WTC11 (cell line): Measurements from ENCODE around the gene IL17F. TPM values are rescaled to one million over a fixed set of nuclear protein-coding genes. Genes with fewer than 3 reads are reported as not detected.

ENCODE experiments used
- ATAC-seq: fragments of 200-7000 bp; cut with Tn5 transposase; 2 replicates; pipeline ENCODE4 v1.10.0; 2021; ENCODE audit warnings: mild to moderate bottlenecking, moderate library complexity
- CTCF ChIA-PET: fragments of 300-600 bp; sonication (Branson Sonifier 250); formaldehyde crosslinking; loops from one replicate; lab custom pipeline; 2021; ENCODE audit warnings: antibody characterized with exemption; lab: Charles Lee
- POLR2A ChIA-PET: fragments of 350-600 bp; sonication (Branson Sonifier 250); formaldehyde crosslinking; loops from one replicate; lab custom pipeline; 2021; ENCODE audit warnings: antibody characterized with exemption; lab: Charles Lee
- DNase-seq: peaks from one replicate; pipeline ENCODE4 v3.0.0; 2021; ENCODE audit warnings: low spot score
- H3K27ac Mint-ChIP-seq: 2 replicates; pipeline ENCODE4 v1.8.0; 2021; ENCODE audit warnings: mixed read lengths
- H3K27me3 Mint-ChIP-seq: 2 replicates; pipeline ENCODE4 v1.8.0; 2021; ENCODE audit warnings: low read depth, mild to moderate bottlenecking, moderate library complexity, mixed read lengths
- H3K36me3 Mint-ChIP-seq: 2 replicates; pipeline ENCODE4 v1.8.0; 2021; ENCODE audit warnings: mixed read lengths
- H3K4me1 Mint-ChIP-seq: 2 replicates; pipeline ENCODE4 v1.8.0; 2022; ENCODE audit warnings: mixed read lengths
- H3K4me3 Mint-ChIP-seq: 2 replicates; pipeline ENCODE4 v1.8.0; 2021; ENCODE audit warnings: mild to moderate bottlenecking, moderate library complexity, mixed read lengths
- H3K9me3 Mint-ChIP-seq: 2 replicates; pipeline ENCODE4 v1.8.0; 2021; ENCODE audit warnings: mixed read lengths
- CREM ChIP-seq: sonication (generic); formaldehyde crosslinking; IDR thresholded peaks from 2 replicates; pipeline ENCODE4 v1.8.1; 2022; ENCODE audit warnings: mild to moderate bottlenecking, missing genetic modification reagents, moderate library complexity
- FOXP1 ChIP-seq: sonication (generic); formaldehyde crosslinking; IDR thresholded peaks from 2 replicates; pipeline ENCODE4 v1.8.0; 2022; ENCODE audit warnings: missing genetic modification reagents, mild to moderate bottlenecking, moderate library complexity, borderline replicate concordance
- HMGA2 ChIP-seq: fragments of 250-450 bp; sonication (Bioruptor Pico); IDR thresholded peaks from 2 replicates; pipeline ENCODE4 v1.4.0; 2021; ENCODE audit warnings: mild to moderate bottlenecking, moderate library complexity
- TEAD1 ChIP-seq: sonication (generic); formaldehyde crosslinking; IDR thresholded peaks from 2 replicates; pipeline ENCODE4 v1.8.0; 2022; ENCODE audit warnings: mild to moderate bottlenecking, missing genetic modification reagents
- ZNF219 ChIP-seq: sonication (generic); formaldehyde crosslinking; IDR thresholded peaks from 2 replicates; pipeline ENCODE4 v1.8.0; 2023; ENCODE audit warnings: missing genetic modification reagents, mild to moderate bottlenecking, borderline replicate concordance
- total RNA-seq: library from RNA; stranded (reverse); gene quantifications from 3 replicates; pipeline ENCODE4 v1.2.3, GENCODE V29; 2021
- TF ChIP-seq, protein P1 (sequence below): sonication (generic); formaldehyde crosslinking; IDR thresholded peaks from 2 replicates; pipeline ENCODE4 v1.8.0; 2023; ENCODE audit warnings: mild to moderate bottlenecking, missing genetic modification reagents
- TF ChIP-seq, protein P2 (sequence below): sonication (generic); formaldehyde crosslinking; IDR thresholded peaks from 2 replicates; pipeline ENCODE4 v1.8.1; 2023; ENCODE audit warnings: mild to moderate bottlenecking, missing genetic modification reagents, moderate library complexity
- TF ChIP-seq, protein P3 (sequence below): sonication (generic); formaldehyde crosslinking; IDR thresholded peaks from 2 replicates; pipeline ENCODE4 v1.8.1; 2023; ENCODE audit warnings: mild to moderate bottlenecking, missing genetic modification reagents, borderline replicate concordance
- TF ChIP-seq, protein P4 (sequence below): sonication (generic); formaldehyde crosslinking; IDR thresholded peaks from 2 replicates; pipeline ENCODE4 v1.8.0; 2022; ENCODE audit warnings: missing genetic modification reagents
- TF ChIP-seq, protein P5 (sequence below): sonication (generic); formaldehyde crosslinking; IDR thresholded peaks from 2 replicates; pipeline ENCODE4 v1.8.1; 2023; ENCODE audit warnings: mild to moderate bottlenecking, moderate library complexity, missing genetic modification reagents
- TF ChIP-seq, protein P6 (sequence below): fragments of 250-450 bp; sonication (Bioruptor Pico); IDR thresholded peaks from 2 replicates; pipeline ENCODE4 v1.9.0; 2021; ENCODE audit warnings: mild to moderate bottlenecking, borderline replicate concordance
- TF ChIP-seq, protein P7 (sequence below): sonication (generic); formaldehyde crosslinking; IDR thresholded peaks from 2 replicates; pipeline ENCODE4 v1.8.1; 2022; ENCODE audit warnings: missing genetic modification reagents, borderline replicate concordance

The IL17F gene
- total RNA-seq, 1 experiment from 2014 or later = not detected

DNA sequence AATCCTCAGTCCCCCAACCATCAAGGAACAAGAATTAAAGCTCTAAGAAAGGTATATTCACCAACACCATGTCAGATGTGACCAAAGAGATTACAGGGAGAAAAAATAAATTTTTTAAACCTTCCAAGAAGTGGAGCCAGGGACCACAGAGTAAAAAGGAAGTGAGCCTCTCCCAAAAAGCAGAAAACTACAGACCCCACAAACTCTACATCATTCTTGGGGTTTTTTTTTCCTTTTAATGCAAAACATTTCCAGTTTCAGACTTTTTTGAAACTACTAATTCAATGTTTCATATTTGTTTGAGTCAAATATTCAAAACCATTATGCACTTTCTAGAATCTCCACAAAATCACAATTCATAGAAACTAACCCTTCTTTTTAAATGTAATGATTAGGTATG is 6.8 kb upstream of the IL17F start:
- Mint-ChIP-seq H3K27me3 (peaks cover 5% of the 10 kb centered on the region), H3K4me3 (no peak overlapping the region), H3K36me3 (peaks cover 3% of the 10 kb centered on the region), H3K9me3 (peaks cover 13% of the 10 kb centered on the region), H3K27ac (no peak overlapping the region), H3K4me1 (no peaks in the 10 kb centered on the region)
- TF ChIP-seq, protein P1, sequence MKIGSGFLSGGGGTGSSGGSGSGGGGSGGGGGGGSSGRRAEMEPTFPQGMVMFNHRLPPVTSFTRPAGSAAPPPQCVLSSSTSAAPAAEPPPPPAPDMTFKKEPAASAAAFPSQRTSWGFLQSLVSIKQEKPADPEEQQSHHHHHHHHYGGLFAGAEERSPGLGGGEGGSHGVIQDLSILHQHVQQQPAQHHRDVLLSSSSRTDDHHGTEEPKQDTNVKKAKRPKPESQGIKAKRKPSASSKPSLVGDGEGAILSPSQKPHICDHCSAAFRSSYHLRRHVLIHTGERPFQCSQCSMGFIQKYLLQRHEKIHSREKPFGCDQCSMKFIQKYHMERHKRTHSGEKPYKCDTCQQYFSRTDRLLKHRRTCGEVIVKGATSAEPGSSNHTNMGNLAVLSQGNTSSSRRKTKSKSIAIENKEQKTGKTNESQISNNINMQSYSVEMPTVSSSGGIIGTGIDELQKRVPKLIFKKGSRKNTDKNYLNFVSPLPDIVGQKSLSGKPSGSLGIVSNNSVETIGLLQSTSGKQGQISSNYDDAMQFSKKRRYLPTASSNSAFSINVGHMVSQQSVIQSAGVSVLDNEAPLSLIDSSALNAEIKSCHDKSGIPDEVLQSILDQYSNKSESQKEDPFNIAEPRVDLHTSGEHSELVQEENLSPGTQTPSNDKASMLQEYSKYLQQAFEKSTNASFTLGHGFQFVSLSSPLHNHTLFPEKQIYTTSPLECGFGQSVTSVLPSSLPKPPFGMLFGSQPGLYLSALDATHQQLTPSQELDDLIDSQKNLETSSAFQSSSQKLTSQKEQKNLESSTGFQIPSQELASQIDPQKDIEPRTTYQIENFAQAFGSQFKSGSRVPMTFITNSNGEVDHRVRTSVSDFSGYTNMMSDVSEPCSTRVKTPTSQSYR = no peak
- TF ChIP-seq CREM (CRISPR knock-in tag) = no peak
- TF ChIP-seq FOXP1 = no peak
- TF ChIP-seq, protein P2, sequence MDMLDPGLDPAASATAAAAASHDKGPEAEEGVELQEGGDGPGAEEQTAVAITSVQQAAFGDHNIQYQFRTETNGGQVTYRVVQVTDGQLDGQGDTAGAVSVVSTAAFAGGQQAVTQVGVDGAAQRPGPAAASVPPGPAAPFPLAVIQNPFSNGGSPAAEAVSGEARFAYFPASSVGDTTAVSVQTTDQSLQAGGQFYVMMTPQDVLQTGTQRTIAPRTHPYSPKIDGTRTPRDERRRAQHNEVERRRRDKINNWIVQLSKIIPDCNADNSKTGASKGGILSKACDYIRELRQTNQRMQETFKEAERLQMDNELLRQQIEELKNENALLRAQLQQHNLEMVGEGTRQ (CRISPR knock-in tag) = no peak
- no peak for TF ChIP-seq TEAD1 (CRISPR knock-in tag)
- TF ChIP-seq, protein P3, sequence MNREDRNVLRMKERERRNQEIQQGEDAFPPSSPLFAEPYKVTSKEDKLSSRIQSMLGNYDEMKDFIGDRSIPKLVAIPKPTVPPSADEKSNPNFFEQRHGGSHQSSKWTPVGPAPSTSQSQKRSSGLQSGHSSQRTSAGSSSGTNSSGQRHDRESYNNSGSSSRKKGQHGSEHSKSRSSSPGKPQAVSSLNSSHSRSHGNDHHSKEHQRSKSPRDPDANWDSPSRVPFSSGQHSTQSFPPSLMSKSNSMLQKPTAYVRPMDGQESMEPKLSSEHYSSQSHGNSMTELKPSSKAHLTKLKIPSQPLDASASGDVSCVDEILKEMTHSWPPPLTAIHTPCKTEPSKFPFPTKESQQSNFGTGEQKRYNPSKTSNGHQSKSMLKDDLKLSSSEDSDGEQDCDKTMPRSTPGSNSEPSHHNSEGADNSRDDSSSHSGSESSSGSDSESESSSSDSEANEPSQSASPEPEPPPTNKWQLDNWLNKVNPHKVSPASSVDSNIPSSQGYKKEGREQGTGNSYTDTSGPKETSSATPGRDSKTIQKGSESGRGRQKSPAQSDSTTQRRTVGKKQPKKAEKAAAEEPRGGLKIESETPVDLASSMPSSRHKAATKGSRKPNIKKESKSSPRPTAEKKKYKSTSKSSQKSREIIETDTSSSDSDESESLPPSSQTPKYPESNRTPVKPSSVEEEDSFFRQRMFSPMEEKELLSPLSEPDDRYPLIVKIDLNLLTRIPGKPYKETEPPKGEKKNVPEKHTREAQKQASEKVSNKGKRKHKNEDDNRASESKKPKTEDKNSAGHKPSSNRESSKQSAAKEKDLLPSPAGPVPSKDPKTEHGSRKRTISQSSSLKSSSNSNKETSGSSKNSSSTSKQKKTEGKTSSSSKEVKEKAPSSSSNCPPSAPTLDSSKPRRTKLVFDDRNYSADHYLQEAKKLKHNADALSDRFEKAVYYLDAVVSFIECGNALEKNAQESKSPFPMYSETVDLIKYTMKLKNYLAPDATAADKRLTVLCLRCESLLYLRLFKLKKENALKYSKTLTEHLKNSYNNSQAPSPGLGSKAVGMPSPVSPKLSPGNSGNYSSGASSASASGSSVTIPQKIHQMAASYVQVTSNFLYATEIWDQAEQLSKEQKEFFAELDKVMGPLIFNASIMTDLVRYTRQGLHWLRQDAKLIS (CRISPR knock-in tag) = no peak
- TF ChIP-seq, protein P4, sequence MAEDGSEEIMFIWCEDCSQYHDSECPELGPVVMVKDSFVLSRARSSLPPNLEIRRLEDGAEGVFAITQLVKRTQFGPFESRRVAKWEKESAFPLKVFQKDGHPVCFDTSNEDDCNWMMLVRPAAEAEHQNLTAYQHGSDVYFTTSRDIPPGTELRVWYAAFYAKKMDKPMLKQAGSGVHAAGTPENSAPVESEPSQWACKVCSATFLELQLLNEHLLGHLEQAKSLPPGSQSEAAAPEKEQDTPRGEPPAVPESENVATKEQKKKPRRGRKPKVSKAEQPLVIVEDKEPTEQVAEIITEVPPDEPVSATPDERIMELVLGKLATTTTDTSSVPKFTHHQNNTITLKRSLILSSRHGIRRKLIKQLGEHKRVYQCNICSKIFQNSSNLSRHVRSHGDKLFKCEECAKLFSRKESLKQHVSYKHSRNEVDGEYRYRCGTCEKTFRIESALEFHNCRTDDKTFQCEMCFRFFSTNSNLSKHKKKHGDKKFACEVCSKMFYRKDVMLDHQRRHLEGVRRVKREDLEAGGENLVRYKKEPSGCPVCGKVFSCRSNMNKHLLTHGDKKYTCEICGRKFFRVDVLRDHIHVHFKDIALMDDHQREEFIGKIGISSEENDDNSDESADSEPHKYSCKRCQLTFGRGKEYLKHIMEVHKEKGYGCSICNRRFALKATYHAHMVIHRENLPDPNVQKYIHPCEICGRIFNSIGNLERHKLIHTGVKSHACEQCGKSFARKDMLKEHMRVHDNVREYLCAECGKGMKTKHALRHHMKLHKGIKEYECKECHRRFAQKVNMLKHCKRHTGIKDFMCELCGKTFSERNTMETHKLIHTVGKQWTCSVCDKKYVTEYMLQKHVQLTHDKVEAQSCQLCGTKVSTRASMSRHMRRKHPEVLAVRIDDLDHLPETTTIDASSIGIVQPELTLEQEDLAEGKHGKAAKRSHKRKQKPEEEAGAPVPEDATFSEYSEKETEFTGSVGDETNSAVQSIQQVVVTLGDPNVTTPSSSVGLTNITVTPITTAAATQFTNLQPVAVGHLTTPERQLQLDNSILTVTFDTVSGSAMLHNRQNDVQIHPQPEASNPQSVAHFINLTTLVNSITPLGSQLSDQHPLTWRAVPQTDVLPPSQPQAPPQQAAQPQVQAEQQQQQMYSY (CRISPR knock-in tag) = no peak
- TF ChIP-seq ZNF219 (CRISPR knock-in tag) = no peak
- TF ChIP-seq, protein P5, sequence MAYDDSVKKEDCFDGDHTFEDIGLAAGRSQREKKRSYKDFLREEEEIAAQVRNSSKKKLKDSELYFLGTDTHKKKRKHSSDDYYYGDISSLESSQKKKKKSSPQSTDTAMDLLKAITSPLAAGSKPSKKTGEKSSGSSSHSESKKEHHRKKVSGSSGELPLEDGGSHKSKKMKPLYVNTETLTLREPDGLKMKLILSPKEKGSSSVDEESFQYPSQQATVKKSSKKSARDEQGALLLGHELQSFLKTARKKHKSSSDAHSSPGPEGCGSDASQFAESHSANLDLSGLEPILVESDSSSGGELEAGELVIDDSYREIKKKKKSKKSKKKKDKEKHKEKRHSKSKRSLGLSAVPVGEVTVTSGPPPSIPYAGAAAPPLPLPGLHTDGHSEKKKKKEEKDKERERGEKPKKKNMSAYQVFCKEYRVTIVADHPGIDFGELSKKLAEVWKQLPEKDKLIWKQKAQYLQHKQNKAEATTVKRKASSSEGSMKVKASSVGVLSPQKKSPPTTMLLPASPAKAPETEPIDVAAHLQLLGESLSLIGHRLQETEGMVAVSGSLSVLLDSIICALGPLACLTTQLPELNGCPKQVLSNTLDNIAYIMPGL = no peak
- no peak for TF ChIP-seq HMGA2 (CRISPR knock-in tag)
- TF ChIP-seq, protein P6, sequence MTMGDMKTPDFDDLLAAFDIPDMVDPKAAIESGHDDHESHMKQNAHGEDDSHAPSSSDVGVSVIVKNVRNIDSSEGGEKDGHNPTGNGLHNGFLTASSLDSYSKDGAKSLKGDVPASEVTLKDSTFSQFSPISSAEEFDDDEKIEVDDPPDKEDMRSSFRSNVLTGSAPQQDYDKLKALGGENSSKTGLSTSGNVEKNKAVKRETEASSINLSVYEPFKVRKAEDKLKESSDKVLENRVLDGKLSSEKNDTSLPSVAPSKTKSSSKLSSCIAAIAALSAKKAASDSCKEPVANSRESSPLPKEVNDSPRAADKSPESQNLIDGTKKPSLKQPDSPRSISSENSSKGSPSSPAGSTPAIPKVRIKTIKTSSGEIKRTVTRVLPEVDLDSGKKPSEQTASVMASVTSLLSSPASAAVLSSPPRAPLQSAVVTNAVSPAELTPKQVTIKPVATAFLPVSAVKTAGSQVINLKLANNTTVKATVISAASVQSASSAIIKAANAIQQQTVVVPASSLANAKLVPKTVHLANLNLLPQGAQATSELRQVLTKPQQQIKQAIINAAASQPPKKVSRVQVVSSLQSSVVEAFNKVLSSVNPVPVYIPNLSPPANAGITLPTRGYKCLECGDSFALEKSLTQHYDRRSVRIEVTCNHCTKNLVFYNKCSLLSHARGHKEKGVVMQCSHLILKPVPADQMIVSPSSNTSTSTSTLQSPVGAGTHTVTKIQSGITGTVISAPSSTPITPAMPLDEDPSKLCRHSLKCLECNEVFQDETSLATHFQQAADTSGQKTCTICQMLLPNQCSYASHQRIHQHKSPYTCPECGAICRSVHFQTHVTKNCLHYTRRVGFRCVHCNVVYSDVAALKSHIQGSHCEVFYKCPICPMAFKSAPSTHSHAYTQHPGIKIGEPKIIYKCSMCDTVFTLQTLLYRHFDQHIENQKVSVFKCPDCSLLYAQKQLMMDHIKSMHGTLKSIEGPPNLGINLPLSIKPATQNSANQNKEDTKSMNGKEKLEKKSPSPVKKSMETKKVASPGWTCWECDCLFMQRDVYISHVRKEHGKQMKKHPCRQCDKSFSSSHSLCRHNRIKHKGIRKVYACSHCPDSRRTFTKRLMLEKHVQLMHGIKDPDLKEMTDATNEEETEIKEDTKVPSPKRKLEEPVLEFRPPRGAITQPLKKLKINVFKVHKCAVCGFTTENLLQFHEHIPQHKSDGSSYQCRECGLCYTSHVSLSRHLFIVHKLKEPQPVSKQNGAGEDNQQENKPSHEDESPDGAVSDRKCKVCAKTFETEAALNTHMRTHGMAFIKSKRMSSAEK = no peak
- TF ChIP-seq, protein P7, sequence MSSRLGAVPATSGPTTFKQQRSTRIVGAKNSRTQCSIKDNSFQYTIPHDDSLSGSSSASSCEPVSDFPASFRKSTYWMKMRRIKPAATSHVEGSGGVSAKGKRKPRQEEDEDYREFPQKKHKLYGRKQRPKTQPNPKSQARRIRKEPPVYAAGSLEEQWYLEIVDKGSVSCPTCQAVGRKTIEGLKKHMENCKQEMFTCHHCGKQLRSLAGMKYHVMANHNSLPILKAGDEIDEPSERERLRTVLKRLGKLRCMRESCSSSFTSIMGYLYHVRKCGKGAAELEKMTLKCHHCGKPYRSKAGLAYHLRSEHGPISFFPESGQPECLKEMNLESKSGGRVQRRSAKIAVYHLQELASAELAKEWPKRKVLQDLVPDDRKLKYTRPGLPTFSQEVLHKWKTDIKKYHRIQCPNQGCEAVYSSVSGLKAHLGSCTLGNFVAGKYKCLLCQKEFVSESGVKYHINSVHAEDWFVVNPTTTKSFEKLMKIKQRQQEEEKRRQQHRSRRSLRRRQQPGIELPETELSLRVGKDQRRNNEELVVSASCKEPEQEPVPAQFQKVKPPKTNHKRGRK (CRISPR knock-in tag) = no peak
- CTCF ChIA-PET = interaction anchor here (1.7 kb wide), 1 partner anchor 17 kb away, joined by 5 read pairs; no protein-coding TSS in a partner anchor
- ATAC-seq = no peak
- POLR2A ChIA-PET = no interaction called here
- DNase-seq = no peak
